ENCODE results near the gene CHMP5.

CHMP5 gene

DNA sequence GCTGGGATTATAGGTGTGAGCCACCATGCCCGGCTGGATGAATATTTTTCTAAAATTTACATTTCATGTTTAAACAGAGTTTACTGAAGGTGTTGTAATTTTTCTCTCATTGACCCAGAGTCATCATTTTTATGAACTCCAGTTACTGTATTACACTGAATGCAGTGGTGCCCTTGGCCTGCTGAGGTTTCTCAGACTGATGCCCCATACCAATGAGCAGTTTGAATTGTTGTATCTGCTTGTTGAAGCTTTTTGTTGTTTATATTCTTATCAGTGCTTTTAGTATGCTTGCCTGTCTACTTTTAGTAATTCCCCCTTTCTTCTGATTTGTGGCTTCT is 55.4 kb downstream of the CHMP5 start:
- DNase-seq = no peak

DNA sequence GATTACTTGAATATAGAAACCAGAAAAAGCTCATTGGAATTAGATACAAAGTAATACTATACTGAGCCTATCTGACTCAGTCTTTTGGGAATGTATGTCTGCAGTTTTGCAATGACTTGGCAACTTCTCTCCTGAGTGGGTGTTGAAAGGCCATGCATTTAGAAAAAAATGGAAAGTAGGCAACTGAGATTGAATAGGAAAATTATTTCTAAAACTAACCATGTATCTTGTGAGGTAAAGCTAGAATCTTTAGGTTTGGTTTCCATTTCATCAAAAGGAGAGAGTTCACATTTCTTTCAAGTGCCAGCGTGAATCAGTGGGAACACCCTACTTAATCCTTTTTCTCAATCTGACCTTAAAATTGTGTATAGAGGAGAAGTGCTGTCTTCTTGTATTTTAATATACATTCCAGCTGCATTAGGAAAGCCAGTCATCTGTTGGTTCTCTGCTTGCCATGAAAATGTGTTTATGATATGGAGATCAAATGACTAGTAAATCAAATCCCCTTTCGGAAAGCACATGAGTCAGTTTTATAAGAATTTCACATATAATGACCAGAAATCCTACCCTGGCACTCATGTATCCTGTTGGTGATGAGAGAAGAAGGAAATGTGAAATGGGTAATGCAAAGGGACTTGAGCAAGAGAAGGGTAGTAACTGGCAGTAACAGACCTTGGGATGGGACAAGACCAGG is 55.9 kb downstream of the CHMP5 start:
- no peak for DNase-seq

DNA sequence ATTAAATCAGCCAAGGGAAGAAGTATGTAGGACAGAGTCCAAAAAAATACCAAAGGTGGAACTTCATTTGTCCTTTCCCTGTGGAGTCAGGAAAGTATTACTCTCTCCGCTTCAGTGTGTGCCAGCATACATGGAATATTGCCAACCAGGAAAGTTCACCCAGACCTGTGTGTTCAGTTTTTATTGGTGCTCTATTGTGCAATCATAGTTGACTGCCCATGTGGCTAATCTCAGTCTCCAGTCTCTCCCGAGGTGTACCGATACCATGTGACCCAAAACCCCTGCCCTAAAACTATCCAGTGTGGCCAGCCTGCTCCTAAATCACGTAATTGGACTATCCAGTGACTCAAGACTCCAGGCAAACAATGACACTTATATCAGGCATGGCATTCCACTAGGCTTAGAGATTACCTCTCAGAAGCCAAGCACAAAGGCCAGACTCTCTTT is 64.3 kb downstream of the CHMP5 start:
- DNase-seq = no peak

DNA sequence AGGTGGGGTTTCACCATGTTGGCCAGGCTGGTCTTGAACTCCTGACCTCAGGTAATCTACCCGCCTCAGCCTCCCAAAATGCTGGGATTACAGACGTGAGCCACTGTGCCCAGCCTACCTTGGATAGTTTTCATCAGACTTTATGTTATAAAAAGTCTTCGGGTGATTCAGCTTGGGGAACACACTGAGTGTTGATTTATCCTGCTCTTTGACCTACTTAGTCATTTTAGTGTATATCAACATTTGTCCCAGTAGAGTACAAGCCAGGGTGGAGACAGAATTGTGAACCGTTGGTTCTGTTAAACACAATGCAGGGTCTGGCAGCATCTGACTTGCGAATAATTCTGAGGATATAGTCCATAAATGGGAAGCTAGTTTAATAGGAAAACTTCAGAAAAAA is 65.1 kb downstream of the CHMP5 start:
- DNase-seq = no peak

DNA sequence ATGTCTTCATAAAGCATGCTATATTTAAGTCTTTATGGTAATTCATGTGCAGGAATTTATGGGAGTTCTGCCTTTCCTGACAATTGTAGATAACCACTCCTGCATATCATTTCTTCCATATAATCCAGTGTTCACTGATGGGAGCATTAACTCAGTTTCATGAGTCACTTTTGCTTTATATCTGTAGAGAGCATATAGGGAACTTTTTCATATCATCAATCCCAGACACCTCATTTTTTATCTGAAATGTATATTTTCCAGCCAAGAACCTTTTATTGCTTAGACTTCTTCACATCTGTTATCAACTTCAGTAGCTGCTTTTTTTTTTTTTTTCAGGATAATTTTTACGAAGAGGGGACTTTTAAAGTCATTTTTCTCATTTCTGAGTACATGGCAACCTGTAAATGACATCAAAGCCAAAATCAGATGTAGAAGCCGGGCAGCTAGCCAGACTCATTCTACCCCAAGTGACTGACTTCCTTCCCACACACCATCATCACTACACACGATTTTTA is 66.6 kb downstream of the CHMP5 start:
- no peak for DNase-seq

All from NCI-H2081 treated with DMSO at 0.1 percent for 48 hours (cell line).